HepG2 (cell line): Measurements from ENCODE around the gene ATXN1L. TPM values are rescaled to one million over a fixed set of nuclear protein-coding genes. Genes with fewer than 3 reads are reported as not detected.

ENCODE experiments used
- AHDC1 ChIP-seq: sonication (generic); formaldehyde crosslinking; IDR thresholded peaks from 2 replicates; pipeline ENCODE4 v1.5.1; 2020; ENCODE audit warnings: mild to moderate bottlenecking, missing genetic modification reagents, borderline replicate concordance
- CREM ChIP-seq, 2 experiments: sonication (generic) in 1 of 2; formaldehyde crosslinking in 1 of 2; IDR thresholded peaks; 2 replicates each; pipeline versions ENCODE4 v1.4.0 to v1.6.1; 2016 to 2020; ENCODE audit warnings: antibody characterized with exemption in 1 of 2, mild to moderate bottlenecking in 1 of 2, missing genetic modification reagents in 1 of 2
- HMGXB3 ChIP-seq: sonication (generic); formaldehyde crosslinking; IDR thresholded peaks from 2 replicates; pipeline ENCODE4 v1.4.0; 2020; ENCODE audit warnings: missing genetic modification reagents, borderline replicate concordance
- POLR2AphosphoS5 ChIP-seq: IDR thresholded peaks from 2 replicates; pipeline ENCODE4 v1.6.1; 2012; ENCODE audit warnings: low read depth, low read length
- TAF1 ChIP-seq: sonication (generic); formaldehyde crosslinking; IDR thresholded peaks from 2 replicates; pipeline ENCODE4 v1.4.0; 2020; ENCODE audit warnings: missing genetic modification reagents
- ZNF280D ChIP-seq: sonication (generic); formaldehyde crosslinking; IDR thresholded peaks from 2 replicates; pipeline ENCODE4 v1.5.1; 2020; ENCODE audit warnings: mild to moderate bottlenecking, missing genetic modification reagents
- ZNF510 ChIP-seq: sonication (generic); formaldehyde crosslinking; IDR thresholded peaks from 2 replicates; pipeline ENCODE4 v1.4.0; 2020; ENCODE audit warnings: low read depth, mild to moderate bottlenecking, missing genetic modification reagents
- ZNF543 ChIP-seq: sonication (generic); formaldehyde crosslinking; IDR thresholded peaks from 2 replicates; pipeline ENCODE4 v1.4.0; 2020; ENCODE audit warnings: mild to moderate bottlenecking, missing genetic modification reagents
- ZNF546 ChIP-seq: sonication (generic); formaldehyde crosslinking; conservative IDR thresholded peaks from 2 replicates; pipeline ENCODE4 v1.8.1; 2023; ENCODE audit warnings: mild to moderate bottlenecking, missing genetic modification reagents
- ZNF572 ChIP-seq: sonication (generic); formaldehyde crosslinking; IDR thresholded peaks from 2 replicates; pipeline ENCODE4 v1.5.1; 2020; ENCODE audit warnings: mild to moderate bottlenecking, missing genetic modification reagents
- ZNF737 ChIP-seq: sonication (generic); formaldehyde crosslinking; IDR thresholded peaks from 2 replicates; pipeline ENCODE4 v1.5.0; 2020; ENCODE audit warnings: missing genetic modification reagents, mild to moderate bottlenecking, borderline replicate concordance
- ZSCAN25 ChIP-seq: sonication (generic); formaldehyde crosslinking; IDR thresholded peaks from 2 replicates; pipeline ENCODE4 v1.8.0; 2022; ENCODE audit warnings: mild to moderate bottlenecking, missing genetic modification reagents
- polyA plus RNA-seq, 8 experiments: library from polyadenylated mRNA; depleted of rRNA in 3 of 8; stranded (reverse) in 7 of 8; unstranded in 1 of 8; fragments of >200 nt; fragmentation: Illumina TruSeq in 4 of 8; extraction: Trizol in 4 of 8; gene quantifications; 2 replicates each; pipeline versions ENCODE4 v1.2.1 to v1.2.3, GENCODE V29; 2011 to 2016; ENCODE audit warnings: low read depth in 4 of 8, missing spikeins in 1 of 8, mixed read lengths in 1 of 8; ENCODE audit not compliant: insufficient read depth in 1 of 8
- total RNA-seq, 5 experiments: library from RNA; depleted of rRNA; stranded (reverse); fragments of >200 nt; fragmentation: Illumina TruSeq; extraction: Trizol; gene quantifications; 2 replicates each; pipeline ENCODE4 v1.2.3, GENCODE V29; 2016; ENCODE audit warnings: low read depth in 1 of 5
- TF ChIP-seq, protein P1 (sequence below): sonication (generic); formaldehyde crosslinking; IDR thresholded peaks from 2 replicates; pipeline ENCODE4 v1.4.0; 2020; ENCODE audit warnings: mild to moderate bottlenecking, missing genetic modification reagents

The ATXN1L gene
- total and polyA plus RNA-seq, 2 of the 13 experiments (the other 11 are each of a cell fraction or from before 2014, with no cell fraction given) = 20.0 to 22.4 TPM

DNA sequence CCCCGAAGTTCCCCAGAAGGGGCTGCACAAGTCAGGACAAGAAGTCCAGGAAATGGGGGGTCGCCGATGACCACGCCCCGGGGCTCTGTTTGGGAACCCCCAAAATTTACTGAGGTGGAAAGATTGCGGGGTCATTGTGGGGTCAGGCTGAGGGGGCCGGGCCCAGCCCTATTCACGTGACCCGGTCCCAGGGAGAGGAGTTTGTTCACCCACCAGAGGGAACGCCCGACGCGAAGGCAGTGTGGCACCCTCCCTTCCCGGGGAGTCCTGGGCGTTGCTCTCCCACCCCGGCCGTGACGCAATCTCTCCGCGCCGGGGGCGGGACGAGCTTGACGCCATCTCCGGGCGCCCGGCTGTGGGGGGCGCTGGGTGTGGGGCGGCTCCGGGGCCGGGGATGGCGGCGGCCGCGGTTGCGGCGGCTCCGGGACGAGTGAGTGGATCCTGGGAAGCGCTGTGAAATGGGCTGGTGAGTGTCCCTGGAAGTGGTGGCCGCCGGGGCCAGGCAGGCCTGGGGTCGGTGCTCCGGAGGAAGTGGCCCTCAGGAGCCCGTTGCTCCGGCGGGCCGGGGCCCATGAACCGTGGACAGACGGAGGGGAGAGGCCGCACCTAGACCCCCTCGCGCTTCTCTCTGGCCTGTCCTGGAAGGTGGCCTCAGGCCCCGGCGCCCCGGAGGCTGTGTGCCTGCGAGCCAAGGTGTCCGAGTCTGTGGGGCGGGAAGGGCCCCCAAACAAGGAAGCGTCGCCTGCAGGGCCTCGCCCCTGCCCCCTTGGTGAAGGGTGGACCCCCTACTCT lies at the start of gene ATXN1L (continued):
- peak; percentile 65; the same call in 1 of the 2 replicates for TF ChIP-seq AHDC1 (CRISPR knock-in tag)
- TF ChIP-seq ZNF737 (CRISPR knock-in tag) = peak; percentile 21; the same call in 1 of the 2 replicates
- peak; percentile 73; the same call in 1 of the 2 replicates for TF ChIP-seq HMGXB3 (CRISPR knock-in tag)
- TF ChIP-seq, protein P1, sequence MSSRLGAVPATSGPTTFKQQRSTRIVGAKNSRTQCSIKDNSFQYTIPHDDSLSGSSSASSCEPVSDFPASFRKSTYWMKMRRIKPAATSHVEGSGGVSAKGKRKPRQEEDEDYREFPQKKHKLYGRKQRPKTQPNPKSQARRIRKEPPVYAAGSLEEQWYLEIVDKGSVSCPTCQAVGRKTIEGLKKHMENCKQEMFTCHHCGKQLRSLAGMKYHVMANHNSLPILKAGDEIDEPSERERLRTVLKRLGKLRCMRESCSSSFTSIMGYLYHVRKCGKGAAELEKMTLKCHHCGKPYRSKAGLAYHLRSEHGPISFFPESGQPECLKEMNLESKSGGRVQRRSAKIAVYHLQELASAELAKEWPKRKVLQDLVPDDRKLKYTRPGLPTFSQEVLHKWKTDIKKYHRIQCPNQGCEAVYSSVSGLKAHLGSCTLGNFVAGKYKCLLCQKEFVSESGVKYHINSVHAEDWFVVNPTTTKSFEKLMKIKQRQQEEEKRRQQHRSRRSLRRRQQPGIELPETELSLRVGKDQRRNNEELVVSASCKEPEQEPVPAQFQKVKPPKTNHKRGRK (CRISPR knock-in tag) = no peak
- TF ChIP-seq ZSCAN25 (CRISPR knock-in tag) = no peak
- peak; percentile 98 for TF ChIP-seq CREM (IDR thresholded peaks at IDR 0.05)
- TF ChIP-seq CREM (CRISPR knock-in tag; IDR thresholded peaks at IDR 0.05) = peak; percentile 99
- TF ChIP-seq POLR2AphosphoS5 = peak; percentile 97
- no peak for TF ChIP-seq ZNF543 (CRISPR knock-in tag)
- no peak for TF ChIP-seq ZNF510 (CRISPR knock-in tag)
- TF ChIP-seq ZNF546 (CRISPR knock-in tag) = 0 out of 2 replicates have a peak, but pooled peaks have one; percentile 5
- peak; percentile 73; the same call in 1 of the 2 replicates for TF ChIP-seq ZNF572 (CRISPR knock-in tag)
- TF ChIP-seq ZNF280D = no peak
- TF ChIP-seq TAF1 (CRISPR knock-in tag) = peak; percentile 68
